Heart right ventricle (tissue), 16 donors: Measurements from ENCODE around the gene CASP6. TPM values are rescaled to one million over a fixed set of nuclear protein-coding genes. Genes with fewer than 3 reads are reported as not detected.

Experiments
- ATAC-seq, 8 donors: fragments of 200-7000 bp; cut with Tn5 transposase; one replicate each; pipeline ENCODE4 v1.9.1; 2020; ENCODE audit warnings: mild to moderate bottlenecking in 8 of 8, moderate library complexity in 8 of 8, moderate number of reproducible peaks in 1 of 8
- DNase-seq, 2 donors: peaks; one replicate each; pipeline ENCODE4 v3.0.0-alpha.2; 2020
- H3K27ac ChIP-seq, 10 donors: fragments of 200-600 bp; sonication (generic) in 2 of 10; one replicate each; pipeline versions ENCODE4 v1.5.0 to v1.8.0; 2020 to 2022; ENCODE audit warnings: mild to moderate bottlenecking in 3 of 10
- H3K27me3 ChIP-seq, 7 donors: fragments of 200-600 bp; one replicate each; pipeline ENCODE4 v1.8.0; 2021 to 2022; ENCODE audit warnings: mild to moderate bottlenecking in 2 of 7
- H3K36me3 ChIP-seq, 9 donors: fragments of 200-600 bp; sonication (generic) in 1 of 9; one replicate each; pipeline versions ENCODE4 v1.5.0 to v1.8.0; 2020 to 2022; ENCODE audit warnings: mild to moderate bottlenecking in 2 of 9
- H3K4me1 ChIP-seq, 9 donors: fragments of 200-600 bp; sonication (generic) in 1 of 9; one replicate each; pipeline versions ENCODE4 v1.5.0 to v1.8.0; 2020 to 2022; ENCODE audit warnings: mild to moderate bottlenecking in 4 of 9
- H3K4me3 ChIP-seq, 10 donors: fragments of 200-600 bp; sonication (generic) in 2 of 10; one replicate each; pipeline versions ENCODE4 v1.5.0 to v1.8.0; 2020 to 2022; ENCODE audit warnings: mild to moderate bottlenecking in 7 of 10, moderate library complexity in 2 of 10
- H3K9me3 ChIP-seq, 11 donors: fragments of 200-600 bp in 10 of 11; sonication (generic) in 2 of 11; one replicate each; pipeline versions ENCODE4 v1.5.0 to v1.8.0; 2013 to 2022; ENCODE audit warnings: mild to moderate bottlenecking in 2 of 11, control low read depth in 1 of 11, moderate library complexity in 1 of 11
- WGBS, 2 donors: extraction: QIAGEN DNeasy Blood & Tissue Kit; methylation state at CpG; one replicate each; pipeline ENCODE4 v1.1.7; 2013; ENCODE audit warnings: inconsistent platforms in 1 of 2; 5-methylcytosine and 5-hydroxymethylcytosine counted together
- intact Hi-C, 10 donors: fragments of 100-400 bp; cut with DNase I; formaldehyde crosslinking; loops; one replicate each; pipeline versions ENCODE4 v1.11.1 to v1.14.2; 2022
- polyA plus RNA-seq, 2 donors: library from polyadenylated mRNA; stranded (reverse); fragments of 200-250 nt; gene quantifications; one replicate each; pipeline ENCODE4 v1.2.3, GENCODE V29; 2013
- total RNA-seq, 10 donors: library from RNA; stranded (reverse); fragmentation: NEBNext Ultra II Directional in 3 of 10; extraction: Animal tissue kit (Norgen Biotek cat#: 25700) in 3 of 10; gene quantifications; one replicate each; pipeline versions ENCODE4 v1.2.1 to v1.2.4, GENCODE V29; 2021 to 2023
- TF ChIP-seq, protein P1 (sequence below), 9 donors: fragments of 200-600 bp; sonication (generic) in 2 of 9; IDR thresholded peaks; one replicate each; pipeline versions ENCODE4 v1.5.0 to v1.8.0; 2021 to 2022; ENCODE audit warnings: antibody characterized with exemption in 9 of 9, mild to moderate bottlenecking in 5 of 9, moderate library complexity in 1 of 9
- donor health status: Arrhythmogenic right ventricular cardiomyopathy.
- donor health status: ischemic (EF 13 %, LVEDD 7.1; RV severe dilation, severe dysfunction).
- donor health status: healthy with polysubstance abuse.
- donor health status: DM: no; HTN: yes; CAD: no.
- donor health status: DM: no; HTN: no; CAD: no.
- donor health status: ischemic (EF 25% LVEDD 6.9; RV normal size, moderate dysfunction).
- donor health status: ischemic (EF 25% LVEDD 5.7; RV mildly dilated, moderate dysfunction).
- donor health status: healthy.
- donor health status: DM: yes; HTN: yes; CAD: no.
- donor health status: Ischemic cardiomyopathy.
- donor health status: ischemic (EF 35%, LVEDD 5.7; RV mildly dilated, moderate dysfunction).
- donor health status: nonischemic (EF 11% LVEDD 7.7; RV severe dilation, severe dysfunction).
- donor health status: DM: yes; HTN: yes; CAD: no.
- donor health status: PGD.
- donor health status: ischemic (EF 29% LVEDD 5.4; RV normal size, mild dysfunction).
- donor health status: nonischemic (EF 23%, LVEDD 6.1; RV moderate dilation, normal function).

Gene CASP6
- total and polyA plus RNA-seq, 12 donors: 3.0 to 10.2 (median 6.2) TPM

DNA sequence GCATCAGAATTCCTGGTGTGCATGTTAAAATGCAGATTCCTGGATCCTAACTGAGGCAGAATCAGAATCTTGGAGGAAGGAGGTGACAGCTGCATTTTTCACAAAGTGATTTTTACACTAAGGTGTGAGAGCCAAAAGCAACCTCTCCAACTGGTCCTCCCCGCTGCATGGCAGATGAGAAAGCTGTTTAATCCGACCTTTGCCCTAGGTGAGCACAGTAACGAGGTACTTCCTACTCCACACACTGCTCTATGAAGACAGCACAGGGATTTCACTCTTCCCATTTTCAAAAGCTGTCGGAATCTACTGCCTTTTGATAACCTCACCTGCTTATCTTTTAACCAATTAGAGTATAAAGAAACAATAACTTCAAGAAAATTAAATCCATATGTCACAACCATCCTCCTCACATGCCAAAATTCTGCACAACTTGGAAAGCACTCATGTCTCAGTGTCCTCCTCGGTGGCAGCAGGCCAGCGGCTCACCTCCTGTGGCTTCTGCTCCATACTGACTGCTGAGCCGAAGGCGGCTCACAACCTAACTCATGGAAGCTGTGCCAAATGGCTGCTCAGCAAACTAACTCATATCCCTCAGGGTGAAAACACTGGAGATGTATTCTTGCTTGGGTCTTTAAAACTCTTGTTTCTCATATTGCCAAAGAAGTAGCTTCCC is 3.6 kb downstream of the CASP6 start:
- Histone ChIP-seq H3K36me3 (peaks cover 0 to 34% (median 0%) of the 10 kb centered on the region in 9 donors), H3K4me3 (no peak overlapping the region), H3K4me1 (peaks cover 2 to 26% (median 15%) of the 10 kb centered on the region in 9 donors), H3K27ac (no peak overlapping the region), H3K27me3 (no peaks in the 10 kb centered on the region), H3K9me3 (peaks cover 0 to 3% (median 0%) of the 10 kb centered on the region in 11 donors)
- ATAC-seq (no peak), DNase-seq (no peak)
- intact Hi-C loops: loop anchor here in 9 of 10 donors (5.0 to 10.0 kb wide), 8 partner anchors 103 to 275 kb away; partner anchors contain the start of genes GAR1 (in 7 of the 9), CFI (in 3 of the 9) and MCUB (in 1 of the 9)
- WGBS, 2 donors: 83 to 88% methylated on average over 8 of the region's 8 CpGs
- TF ChIP-seq, protein P1, sequence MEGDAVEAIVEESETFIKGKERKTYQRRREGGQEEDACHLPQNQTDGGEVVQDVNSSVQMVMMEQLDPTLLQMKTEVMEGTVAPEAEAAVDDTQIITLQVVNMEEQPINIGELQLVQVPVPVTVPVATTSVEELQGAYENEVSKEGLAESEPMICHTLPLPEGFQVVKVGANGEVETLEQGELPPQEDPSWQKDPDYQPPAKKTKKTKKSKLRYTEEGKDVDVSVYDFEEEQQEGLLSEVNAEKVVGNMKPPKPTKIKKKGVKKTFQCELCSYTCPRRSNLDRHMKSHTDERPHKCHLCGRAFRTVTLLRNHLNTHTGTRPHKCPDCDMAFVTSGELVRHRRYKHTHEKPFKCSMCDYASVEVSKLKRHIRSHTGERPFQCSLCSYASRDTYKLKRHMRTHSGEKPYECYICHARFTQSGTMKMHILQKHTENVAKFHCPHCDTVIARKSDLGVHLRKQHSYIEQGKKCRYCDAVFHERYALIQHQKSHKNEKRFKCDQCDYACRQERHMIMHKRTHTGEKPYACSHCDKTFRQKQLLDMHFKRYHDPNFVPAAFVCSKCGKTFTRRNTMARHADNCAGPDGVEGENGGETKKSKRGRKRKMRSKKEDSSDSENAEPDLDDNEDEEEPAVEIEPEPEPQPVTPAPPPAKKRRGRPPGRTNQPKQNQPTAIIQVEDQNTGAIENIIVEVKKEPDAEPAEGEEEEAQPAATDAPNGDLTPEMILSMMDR (IDR thresholded peaks at IDR 0.05): no peak

DNA sequence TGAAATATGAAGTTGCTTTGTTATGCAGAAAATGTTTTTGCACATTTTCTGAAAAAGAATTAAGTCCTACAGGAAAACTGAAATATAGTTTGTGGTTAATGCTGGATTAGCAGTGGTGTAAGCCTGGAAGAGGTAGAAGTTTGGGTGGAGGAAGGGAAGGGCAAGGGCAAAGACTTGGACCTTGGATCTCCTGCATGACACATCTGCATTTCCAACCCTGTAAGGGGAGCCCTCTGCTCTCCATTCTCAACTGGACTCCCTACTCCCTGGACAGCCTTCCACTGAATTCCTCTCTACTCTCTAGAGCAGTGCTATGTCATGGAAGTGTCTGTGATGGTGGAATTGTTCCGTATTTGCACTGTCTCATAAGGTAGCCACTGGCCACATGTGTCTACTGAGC is 4.6 kb downstream of the CASP6 start:
- H3K4me3 ChIP-seq: no peak overlapping the region
- TF ChIP-seq, protein P1 (IDR thresholded peaks at IDR 0.05): no peak
- 96 to 100% methylated on average over 1 of the region's 1 CpG for WGBS, 2 donors
- no peak overlapping the region for H3K27ac ChIP-seq
- H3K9me3 ChIP-seq: peaks cover 0 to 3% (median 0%) of the 10 kb centered on the region in 11 donors
- no peaks in the 10 kb centered on the region for H3K27me3 ChIP-seq
- DNase-seq: no peak
- no peak for ATAC-seq
- H3K36me3 ChIP-seq: peaks cover 0 to 45% (median 0%) of the 10 kb centered on the region in 9 donors
- peaks cover under 1 to 19% (median 12%) of the 10 kb centered on the region in 9 donors for H3K4me1 ChIP-seq
- intact Hi-C loops: no loop called here

DNA sequence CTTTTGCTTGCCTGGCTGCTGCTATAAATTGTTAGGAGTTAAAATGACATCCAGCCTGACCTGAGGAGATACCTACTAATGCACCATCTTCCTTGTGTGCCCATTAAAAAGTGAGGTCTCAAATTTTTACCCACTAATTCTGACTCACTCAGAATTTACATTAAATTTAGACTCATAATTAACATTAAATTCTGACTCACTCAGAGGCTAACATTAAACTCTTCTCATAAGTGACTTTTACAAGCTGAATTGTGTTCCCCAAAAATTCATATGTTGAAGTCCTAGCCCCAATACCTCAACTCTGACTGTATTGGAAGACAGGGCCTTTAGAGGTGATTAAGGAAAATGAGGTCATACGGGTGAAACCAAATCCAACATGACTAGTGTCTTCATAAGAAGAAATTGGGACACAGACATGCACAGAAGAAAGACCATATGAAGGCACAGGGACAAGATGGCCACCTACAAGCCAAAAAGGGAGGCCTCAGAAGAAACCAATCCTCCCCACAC is 11.8 kb downstream of the CASP6 start:
- no peaks in the 10 kb centered on the region for H3K27me3 ChIP-seq
- H3K27ac ChIP-seq: no peak overlapping the region
- ATAC-seq: no peak
- TF ChIP-seq, protein P1 (IDR thresholded peaks at IDR 0.05): no peak
- WGBS, 2 donors: 93 to 97% methylated on average over 1 of the region's 1 CpG
- H3K9me3 ChIP-seq: no peaks in the 10 kb centered on the region
- DNase-seq: no peak
- peaks cover 0 to 3% (median 0%) of the 10 kb centered on the region in 9 donors for H3K4me1 ChIP-seq
- intact Hi-C loops: no loop called here
- no peak overlapping the region for H3K4me3 ChIP-seq
- peaks cover 0 to 98% (median 4%) of the 10 kb centered on the region in 9 donors for H3K36me3 ChIP-seq

DNA sequence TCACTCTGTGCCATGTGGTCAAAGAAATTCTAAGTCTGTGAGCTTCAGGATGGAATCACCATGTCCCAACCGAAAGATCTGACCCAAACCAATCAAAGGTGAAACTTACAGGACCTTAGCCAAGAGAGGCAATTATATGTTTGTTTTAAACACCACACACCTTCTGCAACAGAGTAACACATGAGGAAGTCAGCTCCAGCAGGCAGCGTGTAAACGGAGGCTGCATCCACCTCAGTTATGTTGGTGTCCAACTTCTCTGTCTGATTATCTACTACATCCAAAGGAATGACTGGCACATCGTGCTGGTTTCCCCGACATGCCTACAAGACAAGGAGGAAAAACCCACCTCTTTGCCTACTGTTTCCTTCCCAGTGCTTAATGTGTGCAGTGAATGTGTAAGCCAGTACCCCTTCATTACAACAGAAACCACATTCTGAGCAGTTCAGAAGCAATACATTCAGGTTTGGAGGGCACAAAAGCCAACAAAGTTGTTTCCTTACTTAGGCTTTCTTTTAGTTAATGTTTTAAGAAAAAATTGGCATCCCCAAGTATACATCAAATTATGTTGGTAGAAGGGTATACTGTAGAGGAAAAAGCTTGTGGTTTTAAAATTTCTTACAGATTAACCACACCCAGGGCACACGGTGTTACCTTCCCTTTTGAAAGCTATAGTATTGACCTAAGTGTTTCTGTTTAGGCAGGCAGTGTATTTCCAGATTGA is 12.4 kb downstream of the CASP6 start:
- no peak for DNase-seq
- intact Hi-C loops: no loop called here

More for the DNA sequence above, 12.4 kb downstream of the CASP6 start:
- H3K27me3 ChIP-seq: no peaks in the 10 kb centered on the region
- peaks cover 0 to 99% (median 9%) of the 10 kb centered on the region in 9 donors for H3K36me3 ChIP-seq
- no peak overlapping the region for H3K4me3 ChIP-seq
- WGBS, 2 donors: 92 to 94% methylated on average over 6 of the region's 6 CpGs
- H3K27ac ChIP-seq: no peak overlapping the region
- H3K9me3 ChIP-seq: no peaks in the 10 kb centered on the region
- TF ChIP-seq, protein P1 (IDR thresholded peaks at IDR 0.05): no peak
- no peak for ATAC-seq
- peaks cover 0 to 3% (median 0%) of the 10 kb centered on the region in 9 donors for H3K4me1 ChIP-seq
